ENCODE measurements around the gene AP2B1. TPM values are rescaled to one million over a fixed set of nuclear protein-coding genes. Genes with fewer than 3 reads are reported as not detected.

AP2B1 gene
- polyA plus RNA-seq, 1 of the 3 experiments (the other 2 are of a cell fraction), result 97.8 TPM

GRCh38 chr17:35694906-35695305, 107.8 kb downstream of the AP2B1 start (continued):
- TF ChIP-seq USF2 (IDR thresholded peaks at IDR 0.05; ENCODE audit: borderline replicate concordance, low read depth, low read length) (no peak), FOXJ3 (CRISPR knock-in tag; IDR thresholded peaks at IDR 0.05) (no peak), SMC3 (IDR thresholded peaks at IDR 0.05; ENCODE audit: low read depth, low read length) (no peak), YY1 (IDR thresholded peaks at IDR 0.05; ENCODE audit: low read depth) (no peak)

- H3K9me2 ChIP-seq, result no peaks in the 10 kb centered on the region
- no peaks in the 10 kb centered on the region for H3K27me3 ChIP-seq (ENCODE audit: insufficient read depth)
- TF ChIP-seq REST (IDR thresholded peaks at IDR 0.05; ENCODE audit: low read depth, low read length) (no peak), NFIC (IDR thresholded peaks at IDR 0.05; ENCODE audit: borderline replicate concordance) (no peak), TAF1 (IDR thresholded peaks at IDR 0.05; ENCODE audit: borderline replicate concordance, low read depth, low read length) (no peak), USF1 (IDR thresholded peaks at IDR 0.05; ENCODE audit: borderline replicate concordance, low read depth) (no peak), CTCF (IDR thresholded peaks at IDR 0.05) (no peak), ELF1 (IDR thresholded peaks at IDR 0.05) (no peak), RXRA (IDR thresholded peaks at IDR 0.05; ENCODE audit: borderline replicate concordance, low read depth) (no peak), FOXM1 (IDR thresholded peaks at IDR 0.05; ENCODE audit: low read depth) (no peak), MEF2A (IDR thresholded peaks at IDR 0.05; ENCODE audit: borderline replicate concordance, low read depth) (no peak), POLR2AphosphoS5 (IDR thresholded peaks at IDR 0.05; ENCODE audit: low read depth, low read length) (no peak), ZBTB33 (IDR thresholded peaks at IDR 0.05; ENCODE audit: borderline replicate concordance, low read depth) (no peak), IRF3 (IDR thresholded peaks at IDR 0.05; ENCODE audit: low read depth, low read length) (no peak), GABPA (IDR thresholded peaks at IDR 0.05; ENCODE audit: low read depth) (no peak), TEAD4 (IDR thresholded peaks at IDR 0.05; ENCODE audit: borderline replicate concordance, insufficient read depth) (no peak), FOSL2 (IDR thresholded peaks at IDR 0.05; ENCODE audit: borderline replicate concordance, low read depth) (no peak), SMC3 (IDR thresholded peaks at IDR 0.05; ENCODE audit: low read depth, low read length) (no peak), CHD2 (IDR thresholded peaks at IDR 0.05; ENCODE audit: low read length, partially characterized antibody) (no peak)
- H3K79me2 ChIP-seq (ENCODE audit: insufficient read depth), result peaks cover 6% of the 10 kb centered on the region
- H3K9ac ChIP-seq, result no peak overlapping the region
- WGBS (ENCODE audit: low lambda C conversion rate), result 84% methylated on average over 2 of the region's 2 CpGs
- ChIA-PET POLR2A (no interaction called here), CTCF (interaction anchor here (0.6 to 2.1 kb wide), 4 partner anchors 21 to 69 kb away, joined by 3 to 6 read pairs (median 3); no protein-coding TSS in a partner anchor)
- H2AFZ ChIP-seq (ENCODE audit: low read depth), result no peak overlapping the region
- H3K36me3 ChIP-seq (replicated peaks in 1 of 2; ENCODE audit: control insufficient read depth in 1 of 2, insufficient read depth in 2 of 2, low read length in 1 of 2), result peaks cover 49 to 54% of the 10 kb centered on the region in 2 experiments
- 0 out of 2 replicates have a peak, but pooled peaks cover 4% of the 10 kb centered on the region for H4K20me1 ChIP-seq (ENCODE audit: insufficient read depth)
- H3K4me1 ChIP-seq (ENCODE audit: control insufficient read depth in 1 of 2, insufficient read depth in 2 of 2, low read depth in 1 of 2, low read length in 1 of 2), result no peaks in the 10 kb centered on the region
- no peaks in the 10 kb centered on the region for H3F3A ChIP-seq (replicated peaks; ENCODE audit: insufficient read depth)
- H3K9me3 ChIP-seq, result no peaks in the 10 kb centered on the region
- no peak for DNase-seq
- no peak overlapping the region for H3K4me2 ChIP-seq
- no peak overlapping the region for H3K27ac ChIP-seq (ENCODE audit: low read depth in 2 of 2, low read length in 1 of 2)
- no peak overlapping the region for H3K4me3 ChIP-seq (ENCODE audit: low read depth in 2 of 2, low read length in 1 of 2)
These were observed 108.5 kb downstream of the AP2B1 start for GRCh38 chr17:35695613-35696012.
